HG03565 (cell line): ENCODE results near the gene FUT4.

Experiments
- ATAC-seq: cut with Tn5 transposase; IDR thresholded peaks from one replicate; pipeline ENCODE4 v1.9.1; 2021; ENCODE audit warnings: mild to moderate bottlenecking, moderate library complexity; ENCODE audit not compliant: unreplicated experiment

Gene FUT4

GRCh38 chr11:94597896-94598295 is 54.2 kb downstream of the FUT4 start:
- ATAC-seq = no peak
